ENCODE results near the gene MCTP1.

DNA sequence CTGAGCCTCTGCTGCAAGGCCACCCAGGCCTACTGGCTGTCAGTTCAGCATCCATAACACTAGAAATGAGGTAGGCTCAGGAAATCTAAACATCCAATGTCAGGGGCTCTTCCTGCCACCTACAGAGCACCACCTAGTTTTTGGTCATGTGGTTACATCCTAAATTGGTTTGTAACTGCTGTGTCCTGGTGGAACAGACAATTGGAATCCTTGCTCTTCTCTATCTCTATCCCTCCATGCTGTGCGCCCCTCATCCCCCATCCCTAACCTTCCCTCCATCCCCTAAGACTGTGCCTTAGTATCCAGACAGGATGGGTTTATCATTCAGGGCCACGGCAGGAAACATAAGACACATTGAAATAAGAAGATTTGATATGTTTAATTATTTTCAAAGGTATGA, 11.4 kb upstream of the MCTP1 start:
- TF ChIP-seq, protein P1, sequence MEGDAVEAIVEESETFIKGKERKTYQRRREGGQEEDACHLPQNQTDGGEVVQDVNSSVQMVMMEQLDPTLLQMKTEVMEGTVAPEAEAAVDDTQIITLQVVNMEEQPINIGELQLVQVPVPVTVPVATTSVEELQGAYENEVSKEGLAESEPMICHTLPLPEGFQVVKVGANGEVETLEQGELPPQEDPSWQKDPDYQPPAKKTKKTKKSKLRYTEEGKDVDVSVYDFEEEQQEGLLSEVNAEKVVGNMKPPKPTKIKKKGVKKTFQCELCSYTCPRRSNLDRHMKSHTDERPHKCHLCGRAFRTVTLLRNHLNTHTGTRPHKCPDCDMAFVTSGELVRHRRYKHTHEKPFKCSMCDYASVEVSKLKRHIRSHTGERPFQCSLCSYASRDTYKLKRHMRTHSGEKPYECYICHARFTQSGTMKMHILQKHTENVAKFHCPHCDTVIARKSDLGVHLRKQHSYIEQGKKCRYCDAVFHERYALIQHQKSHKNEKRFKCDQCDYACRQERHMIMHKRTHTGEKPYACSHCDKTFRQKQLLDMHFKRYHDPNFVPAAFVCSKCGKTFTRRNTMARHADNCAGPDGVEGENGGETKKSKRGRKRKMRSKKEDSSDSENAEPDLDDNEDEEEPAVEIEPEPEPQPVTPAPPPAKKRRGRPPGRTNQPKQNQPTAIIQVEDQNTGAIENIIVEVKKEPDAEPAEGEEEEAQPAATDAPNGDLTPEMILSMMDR (conservative IDR thresholded peaks at IDR 0.05 in 1 of 2, IDR thresholded peaks at IDR 0.05 in 1 of 2; ENCODE audit: extremely low read depth in 1 of 2, insufficient read depth in 1 of 2, low read depth in 1 of 2, low read length in 2 of 2), result no peak
- TF ChIP-seq EZH2 (IDR thresholded peaks at IDR 0.05; ENCODE audit: borderline replicate concordance, low read length), result no peak

Data from mammary epithelial cell (primary cell).